Mesenchymal stem cell (in vitro differentiated cells and primary cell): ENCODE results near the gene WWOX. TPM values are rescaled to one million over a fixed set of nuclear protein-coding genes. Genes with fewer than 3 reads are reported as not detected.
"Not testable (repeated sequence)": the region's sequence is repeated elsewhere in the genome, so short reads cannot be mapped to it uniquely, and the experiment has no call there.

Experiments used
- DNase-seq: peaks from one replicate; pipeline ENCODE4 v3.0.0-alpha.2; 2013
- H2AFZ ChIP-seq: one replicate; pipeline ENCODE4 v1.6.1; 2013; ENCODE audit warnings: low read depth, mild to moderate bottlenecking, control low read depth, inconsistent platforms, low read length, moderate library complexity
- H2AK5ac ChIP-seq: 2 replicates; pipeline ENCODE4 v1.6.1; 2013; ENCODE audit warnings: low read length, moderate library complexity, mild to moderate bottlenecking, inconsistent platforms; ENCODE audit not compliant: severe bottlenecking
- H2BK120ac ChIP-seq: one replicate; pipeline ENCODE4 v1.6.1; 2013; ENCODE audit warnings: low read depth, mild to moderate bottlenecking, inconsistent platforms, low read length, moderate library complexity
- H2BK12ac ChIP-seq, 2 experiments: one replicate each; pipeline ENCODE4 v1.6.1; 2013; ENCODE audit warnings: inconsistent platforms in 2 of 2, low read length in 2 of 2, mild to moderate bottlenecking in 2 of 2, moderate library complexity in 2 of 2, control low read depth in 1 of 2
- H2BK15ac ChIP-seq: one replicate; pipeline ENCODE4 v1.6.1; 2013; ENCODE audit warnings: mild to moderate bottlenecking, low read depth, inconsistent platforms; ENCODE audit not compliant: poor library complexity, severe bottlenecking
- H2BK5ac ChIP-seq: 2 replicates; pipeline ENCODE4 v1.6.1; 2013; ENCODE audit warnings: low read depth, mild to moderate bottlenecking, low read length, control low read depth, inconsistent platforms; ENCODE audit not compliant: poor library complexity, severe bottlenecking
- H3K14ac ChIP-seq, 2 experiments: one replicate each; pipeline ENCODE4 v1.6.1; 2013; ENCODE audit warnings: inconsistent platforms in 2 of 2, low read length in 2 of 2, control low read depth in 1 of 2, mild to moderate bottlenecking in 1 of 2, moderate library complexity in 1 of 2
- H3K18ac ChIP-seq, 2 experiments: one replicate each; pipeline ENCODE4 v1.6.1; 2013; ENCODE audit warnings: inconsistent platforms in 2 of 2, low read length in 2 of 2, control low read depth in 1 of 2, low read depth in 1 of 2, mild to moderate bottlenecking in 1 of 2
- H3K23ac ChIP-seq, 2 experiments: one replicate each; pipeline ENCODE4 v1.6.1; 2013; ENCODE audit warnings: inconsistent platforms in 2 of 2, low read length in 2 of 2, mild to moderate bottlenecking in 2 of 2, moderate library complexity in 2 of 2, control low read depth in 1 of 2
- H3K27ac ChIP-seq: 2 replicates; pipeline ENCODE4 v1.5.1; 2013; ENCODE audit warnings: mild to moderate bottlenecking, moderate library complexity, low read length, control low read depth, inconsistent platforms; ENCODE audit not compliant: poor library complexity, severe bottlenecking
- H3K27me3 ChIP-seq, 2 experiments: 2 replicates each; pipeline versions ENCODE4 v1.6.1 to v1.7.0; 2013; ENCODE audit warnings: low read length in 2 of 2, mild to moderate bottlenecking in 2 of 2, moderate library complexity in 2 of 2, control low read depth in 1 of 2, inconsistent platforms in 1 of 2; ENCODE audit not compliant: control insufficient read depth in 1 of 2, insufficient read depth in 1 of 2
- H3K36me3 ChIP-seq, 2 experiments: 2 replicates each; pipeline versions ENCODE4 v1.6.1 to v1.7.0; 2013; ENCODE audit warnings: low read length in 2 of 2, control low read depth in 1 of 2, inconsistent platforms in 1 of 2, low read depth in 1 of 2, mild to moderate bottlenecking in 1 of 2; ENCODE audit not compliant: insufficient read depth in 2 of 2, control insufficient read depth in 1 of 2
- H3K4ac ChIP-seq, 2 experiments: one replicate each; pipeline ENCODE4 v1.6.1; 2013; ENCODE audit warnings: inconsistent platforms in 2 of 2, low read length in 2 of 2, mild to moderate bottlenecking in 2 of 2, moderate library complexity in 2 of 2, control low read depth in 1 of 2, low read depth in 1 of 2
- H3K4me1 ChIP-seq: 2 replicates; pipeline ENCODE4 v1.6.1; 2013; ENCODE audit warnings: low read depth, low read length, control low read depth; ENCODE audit not compliant: control insufficient read depth, insufficient read depth
- H3K4me2 ChIP-seq: 2 replicates; pipeline ENCODE4 v1.6.1; 2013; ENCODE audit warnings: low read length, mild to moderate bottlenecking, inconsistent platforms; ENCODE audit not compliant: poor library complexity, severe bottlenecking
- H3K4me3 ChIP-seq, 2 experiments: 2 replicates each; pipeline versions ENCODE4 v1.5.1 to v1.7.0; 2013; ENCODE audit warnings: low read length in 2 of 2, mild to moderate bottlenecking in 2 of 2, control low read depth in 1 of 2, low read depth in 1 of 2; ENCODE audit not compliant: insufficient read depth in 1 of 2
- H3K79me1 ChIP-seq: replicated peaks from 2 replicates; pipeline ENCODE4 v1.6.1; 2013; ENCODE audit warnings: mild to moderate bottlenecking, control low read depth, low read length, inconsistent platforms; ENCODE audit not compliant: poor library complexity, severe bottlenecking
- H3K9ac ChIP-seq: 2 replicates; pipeline ENCODE4 v1.7.0; 2013; ENCODE audit warnings: mild to moderate bottlenecking, low read length, moderate library complexity
- H3K9me3 ChIP-seq: 2 replicates; pipeline ENCODE4 v1.7.0; 2013; ENCODE audit warnings: mild to moderate bottlenecking, low read length; ENCODE audit not compliant: control insufficient read depth
- H4K8ac ChIP-seq: one replicate; pipeline ENCODE4 v1.6.1; 2013; ENCODE audit warnings: inconsistent platforms, mild to moderate bottlenecking, low read length, moderate library complexity
- H4K91ac ChIP-seq: one replicate; pipeline ENCODE4 v1.6.1; 2013; ENCODE audit warnings: mild to moderate bottlenecking, low read length, inconsistent platforms
- WGBS: methylation state at CpG from one replicate; pipeline ENCODE4 v1.1.7; 2013; ENCODE audit warnings: mixed read lengths; 5-methylcytosine and 5-hydroxymethylcytosine counted together
- small RNA-seq: library from polyadenylated mRNA; stranded (forward); fragments of <200 nt; extraction: miRNeasy Mini kit (QIAGEN cat#:217004); gene quantifications from one replicate; pipeline ENCODE3, GENCODE V24; 2013; ENCODE audit warnings: low read depth

WWOX gene

DNA sequence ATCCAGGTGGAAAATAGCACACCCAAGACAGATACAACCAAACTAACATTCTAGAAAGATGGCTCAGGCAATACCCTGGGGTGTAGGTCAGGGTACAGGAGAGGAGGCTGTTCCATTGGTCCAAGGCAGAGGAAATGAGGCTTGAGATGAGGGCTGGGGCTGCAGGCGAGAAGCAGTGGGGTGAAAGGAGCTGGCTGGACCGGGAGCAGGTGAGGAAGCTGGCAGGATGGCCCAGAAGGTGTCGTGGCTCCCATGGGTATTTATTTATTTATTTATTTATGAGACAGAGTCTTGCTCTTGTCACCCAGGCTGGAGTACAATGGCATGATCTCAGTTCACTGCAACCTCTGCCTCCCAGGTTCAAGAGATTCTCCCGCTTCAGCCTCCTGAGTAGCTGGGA is 1161.4 kb downstream of the WWOX start:
- H2BK120ac ChIP-seq, DNase-seq, H4K8ac ChIP-seq, H4K91ac ChIP-seq, H3K18ac ChIP-seq, H3K4me2 ChIP-seq, H3K79me1 ChIP-seq, H3K27me3 ChIP-seq, H3K27ac ChIP-seq, H3K9ac ChIP-seq, H3K9me3 ChIP-seq, H3K4ac ChIP-seq, H2BK12ac ChIP-seq, H2BK5ac ChIP-seq, H2AFZ ChIP-seq, H3K4me1 ChIP-seq, H3K14ac ChIP-seq, H3K4me3 ChIP-seq, H2AK5ac ChIP-seq, H3K23ac ChIP-seq, H3K36me3 ChIP-seq: not testable (repeated sequence)
- 74% methylated on average over 3 of the region's 4 CpGs for WGBS
- H2BK15ac ChIP-seq, result peak overlapping the region; percentile 40

DNA sequence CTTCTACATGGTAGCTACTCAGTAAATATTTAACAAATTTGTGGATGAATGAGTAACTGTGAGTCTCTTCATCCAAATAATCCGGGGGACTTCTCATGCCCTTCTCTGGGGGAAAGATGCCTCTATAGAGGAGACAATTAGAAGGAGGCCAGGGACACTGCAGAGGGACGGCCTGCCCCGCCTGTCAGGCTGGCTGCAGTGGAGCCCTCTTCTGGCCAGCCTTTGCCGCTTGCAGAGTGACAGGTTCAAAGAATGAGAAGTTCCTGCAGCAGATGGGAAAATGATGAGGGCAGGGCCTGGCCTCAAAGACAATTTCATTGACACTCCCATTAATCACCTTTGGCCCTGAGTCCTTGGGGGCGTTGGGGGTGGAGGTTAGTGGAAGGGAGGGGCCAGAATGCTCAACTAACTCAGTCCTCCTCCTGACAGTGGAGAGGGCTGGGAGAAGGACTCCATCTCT is 1162.1 kb downstream of the WWOX start:
- H3K23ac ChIP-seq, result no peak overlapping the region
- H3K4me3 ChIP-seq, result no peak overlapping the region
- no peaks in the 10 kb centered on the region for H3K79me1 ChIP-seq
- H4K91ac ChIP-seq, result no peak overlapping the region
- H3K27ac ChIP-seq, result no peak overlapping the region
- H2AFZ ChIP-seq, result no peak overlapping the region
- no peak overlapping the region for H3K14ac ChIP-seq
- peak; percentile 1 for DNase-seq
- no peaks in the 10 kb centered on the region for H3K36me3 ChIP-seq
- no peak overlapping the region for H2BK15ac ChIP-seq
- H2BK12ac ChIP-seq, result no peak overlapping the region
- H3K4me1 ChIP-seq, result peaks cover 4% of the 10 kb centered on the region
- H3K18ac ChIP-seq, result no peak overlapping the region
- H2AK5ac ChIP-seq, result no peak overlapping the region
- no peaks in the 10 kb centered on the region for H3K27me3 ChIP-seq
- H3K4me2 ChIP-seq, result no peak overlapping the region
- no peak overlapping the region for H3K4ac ChIP-seq
- WGBS, result 40% methylated on average over 3 of the region's 5 CpGs
- H3K9ac ChIP-seq, result no peak overlapping the region
- H2BK5ac ChIP-seq, result no peak overlapping the region
- no peak overlapping the region for H2BK120ac ChIP-seq
- no peak overlapping the region for H4K8ac ChIP-seq
- no peaks in the 10 kb centered on the region for H3K9me3 ChIP-seq

DNA sequence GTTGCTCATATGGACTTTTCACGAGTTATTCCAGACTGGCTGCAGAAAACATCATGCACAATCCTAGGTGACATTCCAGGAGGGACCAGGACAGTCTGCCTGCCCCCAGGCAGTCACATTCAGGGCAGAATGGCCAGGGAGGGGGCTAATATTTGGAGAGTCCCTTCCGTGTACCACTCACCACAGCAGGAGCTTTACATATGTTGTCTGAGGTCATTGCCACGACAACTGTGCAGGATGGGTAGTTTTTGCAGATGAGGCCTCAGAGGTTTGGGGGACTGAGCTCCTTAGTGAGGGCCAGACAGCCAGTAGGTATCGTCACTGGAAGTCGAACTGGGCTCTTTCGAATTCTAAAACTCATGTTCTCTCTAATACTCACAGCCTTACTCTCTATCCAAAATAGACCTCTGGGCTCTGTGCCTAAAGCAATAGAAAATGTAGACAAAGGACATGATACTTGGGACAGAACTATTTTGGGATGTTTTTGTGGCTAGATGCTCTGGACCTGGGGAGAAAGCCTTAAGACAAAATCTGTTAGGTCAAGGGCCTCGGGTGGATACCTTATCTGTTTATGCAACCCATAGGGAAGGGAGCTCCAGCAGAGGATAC is 1162.6 kb downstream of the WWOX start:
- no peak overlapping the region for H4K91ac ChIP-seq
- no peak overlapping the region for H2BK15ac ChIP-seq
- H3K23ac ChIP-seq, result no peak overlapping the region
- no peak overlapping the region for H3K18ac ChIP-seq
- H3K4ac ChIP-seq, result no peak overlapping the region
- H2AK5ac ChIP-seq, result no peak overlapping the region
- H3K9ac ChIP-seq, result no peak overlapping the region
- no peak overlapping the region for H2AFZ ChIP-seq
- H2BK5ac ChIP-seq, result no peak overlapping the region
- no peaks in the 10 kb centered on the region for H3K27me3 ChIP-seq
- H3K79me1 ChIP-seq, result no peaks in the 10 kb centered on the region
- 86% methylated on average over 4 of the region's 7 CpGs for WGBS
- H3K4me2 ChIP-seq, result no peak overlapping the region
- H2BK120ac ChIP-seq, result no peak overlapping the region
- no peak overlapping the region for H3K4me3 ChIP-seq
- no peak overlapping the region for H4K8ac ChIP-seq
- no peaks in the 10 kb centered on the region for H3K9me3 ChIP-seq
- no peak overlapping the region for H3K14ac ChIP-seq
- H3K36me3 ChIP-seq, result no peaks in the 10 kb centered on the region
- no peak overlapping the region for H3K27ac ChIP-seq
- H3K4me1 ChIP-seq, result peaks cover 4% of the 10 kb centered on the region
- H2BK12ac ChIP-seq, result no peak overlapping the region
- no peak for DNase-seq

Small RNA genes lying within 50 kb of the gene (small RNA-seq; reads per million reads assigned to genes)
- not detected for gene AC027279.3
